Colonic mucosa (tissue), 4 donors: ENCODE data around the gene PHACTR1. TPM values are rescaled to one million over a fixed set of nuclear protein-coding genes. Genes with fewer than 3 reads are reported as not detected.

Experiments used
- DNase-seq: peaks from one replicate; pipeline ENCODE4 v3.0.0-alpha.2; 2020
- H3K27ac ChIP-seq: fragments of 200-600 bp; one replicate; pipeline ENCODE4 v1.8.0; 2021
- H3K27me3 ChIP-seq: fragments of 200-600 bp; one replicate; pipeline ENCODE4 v1.8.0; 2021
- H3K36me3 ChIP-seq: fragments of 200-600 bp; one replicate; pipeline ENCODE4 v1.8.0; 2021
- H3K4me1 ChIP-seq: fragments of 200-600 bp; one replicate; pipeline ENCODE4 v1.8.0; 2021; ENCODE audit warnings: mild to moderate bottlenecking
- H3K4me3 ChIP-seq: fragments of 200-600 bp; one replicate; pipeline ENCODE4 v1.8.0; 2021
- H3K9ac ChIP-seq, 2 donors: one replicate each; pipeline ENCODE4 v1.7.0; 2013; ENCODE audit warnings: control low read depth in 2 of 2, low read depth in 2 of 2, low read length in 2 of 2
- H3K9me3 ChIP-seq: fragments of 200-600 bp; one replicate; pipeline ENCODE4 v1.8.0; 2021
- CTCF ChIP-seq: fragments of 200-600 bp; IDR thresholded peaks from one replicate; pipeline ENCODE4 v1.8.0; 2022; ENCODE audit warnings: antibody characterized with exemption, mild to moderate bottlenecking
- intact Hi-C: fragments of 100-400 bp; cut with DNase I; formaldehyde crosslinking; loops from one replicate; pipeline ENCODE4 v1.14.1; 2022
- total RNA-seq, 2 donors: library from RNA; stranded (reverse); fragmentation: NEBNext Ultra II Directional in 1 of 2; extraction: Animal tissue kit (Norgen Biotek cat#: 25700) in 1 of 2; gene quantifications; one replicate each; pipeline ENCODE4 v1.2.1, GENCODE V29; 2021
- donor health status: healthy.
- donor health status: DM: no; HTN: no; CAD: no.
- donor health status: DM: no; HTN: no; CAD: no.

PHACTR1 gene
- total RNA-seq, 2 donors from 2014 or later = 1.7 to 2.2 TPM

- no peak for DNase-seq
- Histone ChIP-seq H3K36me3 (no peaks in the 10 kb centered on the region), H3K27me3 (no peaks in the 10 kb centered on the region), H3K4me1 (no peaks in the 10 kb centered on the region), H3K27ac (no peak overlapping the region), H3K9ac (no peak overlapping the region), H3K9me3 (no peaks in the 10 kb centered on the region), H3K4me3 (no peak overlapping the region)
- intact Hi-C loops = no loop called here
- no peak for TF ChIP-seq CTCF
These were observed 539.9 kb downstream of the PHACTR1 start for GRCh38 chr6:13256266-13257001.

GRCh38 chr6:13259393-13259792 is 542.8 kb downstream of the PHACTR1 start:
- intact Hi-C loops = no loop called here
- TF ChIP-seq CTCF = no peak
- no peak overlapping the region for H3K27ac ChIP-seq

GRCh38 chr6:13260101-13260598 is 543.6 kb downstream of the PHACTR1 start:
- Histone ChIP-seq H3K27me3 (no peaks in the 10 kb centered on the region), H3K36me3 (no peaks in the 10 kb centered on the region), H3K4me3 (no peak overlapping the region), H3K27ac (no peak overlapping the region), H3K4me1 (no peaks in the 10 kb centered on the region), H3K9ac (no peak overlapping the region), H3K9me3 (no peaks in the 10 kb centered on the region)
- TF ChIP-seq CTCF = no peak
- intact Hi-C loops = no loop called here
- no peak for DNase-seq

More at GRCh38 chr6:13259393-13259792, 542.8 kb downstream of the PHACTR1 start:
- Histone ChIP-seq H3K36me3 (no peaks in the 10 kb centered on the region), H3K4me3 (no peak overlapping the region), H3K4me1 (no peaks in the 10 kb centered on the region), H3K27me3 (no peaks in the 10 kb centered on the region), H3K9ac (no peak overlapping the region), H3K9me3 (no peaks in the 10 kb centered on the region)
- DNase-seq = no peak

GRCh38 chr6:13260831-13261230 is 544.3 kb downstream of the PHACTR1 start:
- no peak for TF ChIP-seq CTCF
- no peak overlapping the region for H3K4me3 ChIP-seq

GRCh38 chr6:13261464-13261994 is 545.0 kb downstream of the PHACTR1 start:
- Histone ChIP-seq H3K27me3 (no peaks in the 10 kb centered on the region), H3K27ac (no peak overlapping the region), H3K9me3 (no peaks in the 10 kb centered on the region), H3K9ac (no peak overlapping the region), H3K4me3 (no peak overlapping the region), H3K4me1 (no peaks in the 10 kb centered on the region), H3K36me3 (no peaks in the 10 kb centered on the region)
- DNase-seq = no peak
- no peak for TF ChIP-seq CTCF
- intact Hi-C loops = no loop called here

More at GRCh38 chr6:13260831-13261230, 544.3 kb downstream of the PHACTR1 start:
- Histone ChIP-seq H3K4me1 (no peaks in the 10 kb centered on the region), H3K27me3 (no peaks in the 10 kb centered on the region), H3K27ac (no peak overlapping the region), H3K9ac (no peak overlapping the region), H3K36me3 (no peaks in the 10 kb centered on the region), H3K9me3 (no peaks in the 10 kb centered on the region)
- intact Hi-C loops = no loop called here
- DNase-seq = no peak
